Neural progenitor cell (in vitro differentiated cells): ENCODE data around the gene RNU7-1.

Experiments
- EZH2 ChIP-seq: fragments of 200-600 bp; sonication (generic); IDR thresholded peaks from 2 replicates; pipeline ENCODE4 v1.6.1; 2017; ENCODE audit warnings: antibody characterized with exemption, mild to moderate bottlenecking, moderate library complexity
- EZH2phosphoT487 ChIP-seq: fragments of 200-600 bp; sonication (generic); IDR thresholded peaks from 2 replicates; pipeline ENCODE4 v1.6.1; 2017; ENCODE audit warnings: antibody characterized with exemption
- TF ChIP-seq, protein P1 (sequence below): fragments of 200-600 bp; sonication (generic); IDR thresholded peaks from 2 replicates; pipeline ENCODE4 v1.5.1; 2017; ENCODE audit warnings: antibody characterized with exemption, mild to moderate bottlenecking

DNA sequence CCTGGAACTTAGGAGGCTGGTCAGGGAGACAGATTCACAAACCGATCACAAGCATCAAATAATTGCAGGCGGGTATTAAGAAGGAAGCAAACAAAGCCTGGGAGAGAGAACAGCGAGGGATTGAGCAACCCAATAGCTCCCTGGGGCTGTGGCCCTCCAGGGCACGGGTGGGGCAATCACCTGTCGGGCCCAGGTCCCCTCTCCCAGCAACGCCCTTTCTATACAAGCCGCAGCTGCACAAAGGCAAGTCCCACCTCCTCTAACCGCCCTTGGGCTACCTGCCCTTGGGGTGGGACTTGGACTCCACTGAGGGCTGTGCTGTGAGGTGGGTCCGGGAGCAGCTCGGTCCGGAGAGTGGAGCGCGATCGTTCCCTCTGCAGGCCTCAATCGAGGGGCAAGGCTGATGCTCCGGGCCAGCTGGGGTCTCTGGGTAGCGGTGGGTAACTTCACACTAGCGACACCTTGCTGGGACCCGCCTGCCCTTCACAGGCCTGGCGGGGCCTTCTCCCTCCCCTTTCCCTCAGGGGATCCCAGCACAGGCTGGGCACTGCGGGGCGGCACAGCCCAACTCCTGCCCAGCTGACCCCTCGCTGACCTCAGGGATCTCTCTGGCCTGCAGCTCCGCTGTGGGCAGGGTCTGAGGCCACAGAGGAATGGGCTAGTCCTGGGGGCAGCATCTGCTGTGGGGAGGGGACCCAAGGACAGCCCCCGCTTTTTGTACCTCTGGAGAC is 18.8 kb downstream of the RNU7-1 start:
- TF ChIP-seq, protein P1, sequence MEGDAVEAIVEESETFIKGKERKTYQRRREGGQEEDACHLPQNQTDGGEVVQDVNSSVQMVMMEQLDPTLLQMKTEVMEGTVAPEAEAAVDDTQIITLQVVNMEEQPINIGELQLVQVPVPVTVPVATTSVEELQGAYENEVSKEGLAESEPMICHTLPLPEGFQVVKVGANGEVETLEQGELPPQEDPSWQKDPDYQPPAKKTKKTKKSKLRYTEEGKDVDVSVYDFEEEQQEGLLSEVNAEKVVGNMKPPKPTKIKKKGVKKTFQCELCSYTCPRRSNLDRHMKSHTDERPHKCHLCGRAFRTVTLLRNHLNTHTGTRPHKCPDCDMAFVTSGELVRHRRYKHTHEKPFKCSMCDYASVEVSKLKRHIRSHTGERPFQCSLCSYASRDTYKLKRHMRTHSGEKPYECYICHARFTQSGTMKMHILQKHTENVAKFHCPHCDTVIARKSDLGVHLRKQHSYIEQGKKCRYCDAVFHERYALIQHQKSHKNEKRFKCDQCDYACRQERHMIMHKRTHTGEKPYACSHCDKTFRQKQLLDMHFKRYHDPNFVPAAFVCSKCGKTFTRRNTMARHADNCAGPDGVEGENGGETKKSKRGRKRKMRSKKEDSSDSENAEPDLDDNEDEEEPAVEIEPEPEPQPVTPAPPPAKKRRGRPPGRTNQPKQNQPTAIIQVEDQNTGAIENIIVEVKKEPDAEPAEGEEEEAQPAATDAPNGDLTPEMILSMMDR, result no peak
- TF ChIP-seq EZH2 (no peak), EZH2phosphoT487 (no peak)
